Stomach (tissue), 4 donors: Measurements from ENCODE around the gene CCDC192.
"Not testable (repeated sequence)": the region's sequence is repeated elsewhere in the genome, so short reads cannot be mapped to it uniquely, and the experiment has no call there.

ENCODE experiments used
- CTCF ChIP-seq, 7 experiments: fragments of 450-650 bp in 4 of 7; fragments of 200-600 bp in 3 of 7; sonication (generic) in 3 of 7; IDR thresholded peaks; one replicate each; pipeline ENCODE4 v1.5.1; 2016 to 2019; ENCODE audit warnings: antibody characterized with exemption in 7 of 7, control low read depth in 2 of 7, mild to moderate bottlenecking in 1 of 7
- POLR2A ChIP-seq, 4 donors: fragments of 450-650 bp; IDR thresholded peaks; one replicate each; pipeline ENCODE4 v1.6.1; 2016; ENCODE audit warnings: antibody characterized with exemption in 4 of 4, control low read depth in 2 of 4, mild to moderate bottlenecking in 1 of 4, moderate library complexity in 1 of 4
- POLR2AphosphoS5 ChIP-seq, 3 donors: sonication (generic); formaldehyde crosslinking; IDR thresholded peaks; one replicate each; pipeline ENCODE4 v1.6.1; 2016; ENCODE audit warnings: antibody characterized with exemption in 3 of 3

- TF ChIP-seq POLR2A, CTCF, POLR2AphosphoS5 (IDR thresholded peaks at IDR 0.05): not testable (repeated sequence)
Observed at GRCh38 chr5:127676951-127677350, 26.2 kb upstream of the CCDC192 start.
